HG03039 (cell line): ENCODE data around the gene FRMPD2.
"Not testable (repeated sequence)": the region's sequence is repeated elsewhere in the genome, so short reads cannot be mapped to it uniquely, and the experiment has no call there.

ENCODE experiments used
- ATAC-seq: cut with Tn5 transposase; IDR thresholded peaks from one replicate; pipeline ENCODE4 v1.9.1; 2021; ENCODE audit warnings: mild to moderate bottlenecking, moderate library complexity; ENCODE audit not compliant: unreplicated experiment

Gene FRMPD2

GRCh38 chr10:48209241-48209640 lies 65.3 kb downstream of the FRMPD2 start:
- ATAC-seq, result no peak

GRCh38 chr10:48207853-48208252 lies 66.6 kb downstream of the FRMPD2 start:
- ATAC-seq, result no peak

- no peak for ATAC-seq
These were observed 67.8 kb downstream of the FRMPD2 start for GRCh38 chr10:48206482-48207250.

GRCh38 chr10:48205918-48206317 lies 68.6 kb downstream of the FRMPD2 start:
- peak; percentile 62 for ATAC-seq

GRCh38 chr10:48199580-48200377 lies 74.7 kb downstream of the FRMPD2 start:
- no peak for ATAC-seq

- no peak for ATAC-seq
These were observed 77.1 kb downstream of the FRMPD2 start for GRCh38 chr10:48197236-48197899.

- no peak for ATAC-seq
These were observed 78.7 kb downstream of the FRMPD2 start for GRCh38 chr10:48195803-48196202.

GRCh38 chr10:48194830-48195229 lies 79.7 kb downstream of the FRMPD2 start:
- ATAC-seq, result no peak

GRCh38 chr10:48193556-48193955 lies 80.9 kb downstream of the FRMPD2 start:
- ATAC-seq, result no peak

GRCh38 chr10:48192881-48193450 lies 81.5 kb downstream of the FRMPD2 start:
- ATAC-seq, result no peak

GRCh38 chr10:48187713-48188485 lies 86.6 kb downstream of the FRMPD2 start:
- no peak for ATAC-seq

GRCh38 chr10:48187126-48187525 lies 87.4 kb downstream of the FRMPD2 start:
- no peak for ATAC-seq

GRCh38 chr10:48186264-48186804 lies 88.2 kb downstream of the FRMPD2 start:
- ATAC-seq, result not testable (repeated sequence)

- ATAC-seq, result no peak
These were observed 90.3 kb downstream of the FRMPD2 start for GRCh38 chr10:48184224-48184623.

- ATAC-seq, result not testable (repeated sequence)
These were observed 101.8 kb downstream of the FRMPD2 start for GRCh38 chr10:48172715-48173114.

- ATAC-seq, result not testable (repeated sequence)
These were observed 113.8 kb downstream of the FRMPD2 start for GRCh38 chr10:48160670-48161069.

GRCh38 chr10:48160163-48160562 lies 114.3 kb downstream of the FRMPD2 start:
- not testable (repeated sequence) for ATAC-seq

- not testable (repeated sequence) for ATAC-seq
These were observed 120.0 kb downstream of the FRMPD2 start for GRCh38 chr10:48154211-48155140.

GRCh38 chr10:48147643-48148042 lies 126.9 kb downstream of the FRMPD2 start:
- ATAC-seq, result not testable (repeated sequence)
